Endothelial cell of umbilical vein (primary cell): ENCODE results near the gene PTPRU. TPM values are rescaled to one million over a fixed set of nuclear protein-coding genes. Genes with fewer than 3 reads are reported as not detected.

Experiments
- BruUV-seq: library from RNA; stranded (reverse); fragments of 400-500 nt; replicated peaks from 2 replicates; lab custom pipeline; 2021; lab: Mats Ljungman, UMichigan
- CTCF ChIA-PET: fragments of 300-600, 350-600 bp; sonication (Branson Sonifier 250); formaldehyde crosslinking; loops from one replicate; lab custom pipeline; 2021; ENCODE audit warnings: antibody characterized with exemption, inconsistent platforms; lab: Charles Lee
- POLR2A ChIA-PET: fragments of 300-600, 350-600 bp; sonication (Branson Sonifier 250); formaldehyde crosslinking; loops from one replicate; lab custom pipeline; 2021; ENCODE audit warnings: antibody characterized with exemption, inconsistent platforms; lab: Charles Lee
- DNase-seq: peaks from one replicate; pipeline ENCODE4 v3.0.0-alpha.2; 2011; ENCODE audit warnings: low read depth, low spot score
- FAIRE-seq: peaks from 2 replicates; lab custom pipeline; 2011; peaks lifted over from hg19 to GRCh38; lab: Jason Lieb, UNC
- H2AFZ ChIP-seq: 2 replicates; pipeline ENCODE4 v1.6.0; 2012; ENCODE audit warnings: low read depth, low read length, control low read depth, inconsistent platforms
- H3K27ac ChIP-seq: 2 replicates; pipeline ENCODE4 v1.5.1; 2011; ENCODE audit warnings: low read depth, mild to moderate bottlenecking, control low read depth, low read length, moderate library complexity; ENCODE audit not compliant: insufficient read depth
- H3K27me3 ChIP-seq, 2 experiments: 2 replicates each; pipeline versions ENCODE4 v1.6.0 to v1.6.1; 2011; ENCODE audit warnings: low read length in 2 of 2, mixed read lengths in 1 of 2; ENCODE audit not compliant: control insufficient read depth in 2 of 2, insufficient read depth in 2 of 2
- H3K36me3 ChIP-seq, 2 experiments: 2 replicates in 1 of 2; 3 replicates in 1 of 2; pipeline ENCODE4 v1.5.1; 2011; ENCODE audit warnings: low read length in 2 of 2, mild to moderate bottlenecking in 1 of 2, moderate library complexity in 1 of 2; ENCODE audit not compliant: control insufficient read depth in 2 of 2, insufficient read depth in 2 of 2; ENCODE audit errors: extremely low read depth in 1 of 2
- H3K4me1 ChIP-seq: 3 replicates; pipeline ENCODE4 v1.5.1; 2011; ENCODE audit warnings: mild to moderate bottlenecking, low read length; ENCODE audit not compliant: control insufficient read depth, insufficient read depth; ENCODE audit errors: extremely low read depth
- H3K4me2 ChIP-seq: 2 replicates; pipeline ENCODE4 v1.6.1; 2011; ENCODE audit warnings: low read length, control low read depth, mixed read lengths; ENCODE audit not compliant: insufficient read depth
- H3K4me3 ChIP-seq, 3 experiments: fragments of 200-600 bp in 1 of 3; sonication (generic), shearing (Covaris generic) in 1 of 3; replicated peaks in 1 of 3; 2 replicates each; pipeline ENCODE4 v1.5.1; 2011 to 2016; ENCODE audit warnings: control low read depth in 3 of 3, low read length in 3 of 3, mild to moderate bottlenecking in 2 of 3, inconsistent platforms in 1 of 3, low read depth in 1 of 3, moderate library complexity in 1 of 3; ENCODE audit not compliant: insufficient read depth in 1 of 3
- H3K79me2 ChIP-seq: 2 replicates; pipeline ENCODE4 v1.6.0; 2012; ENCODE audit warnings: low read length, inconsistent platforms; ENCODE audit not compliant: control insufficient read depth, insufficient read depth
- H3K9ac ChIP-seq: replicated peaks from 2 replicates; pipeline ENCODE3; 2011; ENCODE audit warnings: low read length, control low read depth; ENCODE audit not compliant: insufficient read depth; ENCODE audit errors: extremely low read depth
- H3K9me1 ChIP-seq: replicated peaks from 3 replicates; pipeline ENCODE4 v1.6.0; 2011; ENCODE audit warnings: mild to moderate bottlenecking, low read length; ENCODE audit not compliant: control insufficient read depth, insufficient read depth; ENCODE audit errors: extremely low read depth
- H3K9me3 ChIP-seq: replicated peaks from 2 replicates; pipeline ENCODE4 v1.5.1; 2012; ENCODE audit warnings: low read length, inconsistent platforms; ENCODE audit not compliant: control insufficient read depth, insufficient read depth
- H4K20me1 ChIP-seq: replicated peaks from 2 replicates; pipeline ENCODE3; 2011; ENCODE audit warnings: mild to moderate bottlenecking, low read length; ENCODE audit not compliant: control insufficient read depth, insufficient read depth; ENCODE audit errors: extremely low read depth
- EZH2 ChIP-seq: IDR thresholded peaks from 2 replicates; pipeline ENCODE4 v1.6.1; 2012; ENCODE audit warnings: borderline replicate concordance, low read depth, mild to moderate bottlenecking, moderate library complexity, low read length, inconsistent platforms; ENCODE audit not compliant: severe bottlenecking
- FOS ChIP-seq: IDR thresholded peaks from 2 replicates; pipeline ENCODE4 v1.6.1; 2011; ENCODE audit warnings: mild to moderate bottlenecking, low read length, moderate library complexity, borderline replicate concordance; ENCODE audit not compliant: insufficient read depth
- GATA2 ChIP-seq: IDR thresholded peaks from 2 replicates; pipeline ENCODE4 v1.7.0; 2011; ENCODE audit warnings: low read depth, mild to moderate bottlenecking, moderate library complexity, mixed read lengths, low read length; ENCODE audit not compliant: insufficient read length, insufficient read depth
- JUN ChIP-seq: IDR thresholded peaks from 2 replicates; pipeline ENCODE4 v1.6.1; 2011; ENCODE audit warnings: borderline replicate concordance, low read depth; ENCODE audit not compliant: insufficient read length, insufficient read depth
- MYC ChIP-seq: IDR thresholded peaks from one replicate; pipeline ENCODE4 v1.6.1; 2011; ENCODE audit warnings: mild to moderate bottlenecking, low read depth, low read length
- POLR2A ChIP-seq: IDR thresholded peaks from 2 replicates; pipeline ENCODE4 v1.6.1; 2012; ENCODE audit warnings: low read depth, mild to moderate bottlenecking, control low read depth, low read length
- POLR2AphosphoS5 ChIP-seq: IDR thresholded peaks from 2 replicates; pipeline ENCODE4 v1.6.1; 2012; ENCODE audit warnings: low read depth, mild to moderate bottlenecking, control low read depth, low read length, moderate library complexity; ENCODE audit not compliant: insufficient read depth
- dilution Hi-C: fragments of 300-500 bp; cut with MboI; formaldehyde crosslinking; loops from one replicate; pipeline ENCODE4 v1.15.0; 2019; ENCODE audit warnings: low sequenced_read_pairs; ENCODE audit not compliant: extremely low pct_ligation_motif_present
- intact Hi-C: fragments of 100-400 bp; cut with micrococcal nuclease; formaldehyde crosslinking; loops from one replicate; pipeline ENCODE4 v1.10.0; 2022
- polyA plus RNA-seq, 4 experiments: library from polyadenylated mRNA; depleted of rRNA in 3 of 4; stranded (reverse) in 3 of 4; unstranded in 1 of 4; fragments of >200 nt; gene quantifications; 2 replicates each; pipeline versions ENCODE4 v1.2.1 to v1.2.3, GENCODE V29; 2011 to 2012; ENCODE audit warnings: missing spikeins in 1 of 4
- total RNA-seq: library from RNA; stranded (reverse); gene quantifications from 2 replicates; pipeline ENCODE4 v1.2.3, GENCODE V29; 2021
- TF ChIP-seq, protein P1 (sequence below): IDR thresholded peaks from 2 replicates; pipeline ENCODE4 v1.6.1; 2011; ENCODE audit not compliant: insufficient read depth, insufficient read length
- TF ChIP-seq, protein P2 (sequence below), 2 donors: IDR thresholded peaks; 1 replicate in 1 of 2; 2 replicates in 1 of 2; pipeline ENCODE4 v1.5.1; 2011; ENCODE audit warnings: low read length in 2 of 2, mild to moderate bottlenecking in 2 of 2, moderate library complexity in 2 of 2, control low read depth in 1 of 2, inconsistent platforms in 1 of 2, low read depth in 1 of 2; ENCODE audit not compliant: insufficient read depth in 1 of 2; ENCODE audit errors: extremely low read depth in 1 of 2

PTPRU gene
- total and polyA plus RNA-seq, 2 donors (not counting 3 experiments of a cell fraction or from before 2014, with no cell fraction given): 0.58 to 2.6 TPM

DNA sequence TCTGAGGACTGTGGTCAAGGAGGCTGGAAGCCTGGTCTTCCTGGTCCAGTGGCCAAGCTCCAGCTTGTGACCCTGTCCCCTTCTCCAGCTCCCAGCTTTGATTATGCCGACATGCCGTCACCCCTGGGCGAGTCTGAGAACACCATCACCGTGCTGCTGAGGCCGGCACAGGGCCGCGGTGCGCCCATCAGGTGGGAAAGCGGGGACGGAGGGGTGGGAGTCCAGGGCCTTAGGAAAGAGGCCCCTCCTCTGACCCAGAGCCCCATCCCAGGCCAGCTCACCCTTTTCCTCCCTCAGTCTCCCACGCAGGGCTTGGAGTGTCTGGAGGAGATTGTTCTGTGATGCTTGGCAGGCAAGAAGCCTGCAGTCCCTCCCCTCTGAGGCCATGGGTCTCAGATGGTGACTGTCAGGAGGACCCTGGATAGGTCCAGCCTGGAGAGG lies 43.6 kb downstream of the PTPRU start:
- TF ChIP-seq JUN: no peak
- no peak for TF ChIP-seq POLR2A
- no peak for TF ChIP-seq GATA2
- no peak for TF ChIP-seq FOS
- TF ChIP-seq POLR2AphosphoS5: no peak
- TF ChIP-seq, protein P1, sequence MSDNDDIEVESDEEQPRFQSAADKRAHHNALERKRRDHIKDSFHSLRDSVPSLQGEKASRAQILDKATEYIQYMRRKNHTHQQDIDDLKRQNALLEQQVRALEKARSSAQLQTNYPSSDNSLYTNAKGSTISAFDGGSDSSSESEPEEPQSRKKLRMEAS: no peak
- TF ChIP-seq EZH2: no peak
- TF ChIP-seq, protein P2, sequence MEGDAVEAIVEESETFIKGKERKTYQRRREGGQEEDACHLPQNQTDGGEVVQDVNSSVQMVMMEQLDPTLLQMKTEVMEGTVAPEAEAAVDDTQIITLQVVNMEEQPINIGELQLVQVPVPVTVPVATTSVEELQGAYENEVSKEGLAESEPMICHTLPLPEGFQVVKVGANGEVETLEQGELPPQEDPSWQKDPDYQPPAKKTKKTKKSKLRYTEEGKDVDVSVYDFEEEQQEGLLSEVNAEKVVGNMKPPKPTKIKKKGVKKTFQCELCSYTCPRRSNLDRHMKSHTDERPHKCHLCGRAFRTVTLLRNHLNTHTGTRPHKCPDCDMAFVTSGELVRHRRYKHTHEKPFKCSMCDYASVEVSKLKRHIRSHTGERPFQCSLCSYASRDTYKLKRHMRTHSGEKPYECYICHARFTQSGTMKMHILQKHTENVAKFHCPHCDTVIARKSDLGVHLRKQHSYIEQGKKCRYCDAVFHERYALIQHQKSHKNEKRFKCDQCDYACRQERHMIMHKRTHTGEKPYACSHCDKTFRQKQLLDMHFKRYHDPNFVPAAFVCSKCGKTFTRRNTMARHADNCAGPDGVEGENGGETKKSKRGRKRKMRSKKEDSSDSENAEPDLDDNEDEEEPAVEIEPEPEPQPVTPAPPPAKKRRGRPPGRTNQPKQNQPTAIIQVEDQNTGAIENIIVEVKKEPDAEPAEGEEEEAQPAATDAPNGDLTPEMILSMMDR (IDR thresholded peaks at IDR 0.05; ENCODE audit: extremely low read depth in 1 of 2, insufficient read depth in 1 of 2, low read depth in 1 of 2, low read length in 2 of 2): no peak
- TF ChIP-seq MYC: no peak
- H3K9me1 ChIP-seq: no peaks in the 10 kb centered on the region
- no peaks in the 10 kb centered on the region for H3K9me3 ChIP-seq
- CTCF ChIA-PET: no interaction called here
- H3K4me2 ChIP-seq: no peak overlapping the region
- no peak overlapping the region for H2AFZ ChIP-seq
- no peak for DNase-seq
- H3K4me1 ChIP-seq: no peaks in the 10 kb centered on the region
- no peaks in the 10 kb centered on the region for H3K36me3 ChIP-seq
- no peak for FAIRE-seq
- no peaks in the 10 kb centered on the region for H3K79me2 ChIP-seq
- dilution Hi-C loops (no loop called here), intact Hi-C loops (no loop called here)
- H3K4me3 ChIP-seq: no peak overlapping the region
- POLR2A ChIA-PET: no interaction called here
- no peaks in the 10 kb centered on the region for H3K27me3 ChIP-seq
- BruUV-seq: no TSS peak
- no peak overlapping the region for H3K27ac ChIP-seq
- H3K9ac ChIP-seq: no peak overlapping the region
- H4K20me1 ChIP-seq: no peaks in the 10 kb centered on the region
